ENCODE data around the gene MYO3B.

- no peak for TF ChIP-seq POLR2A (IDR thresholded peaks at IDR 0.05; ENCODE audit: low read length)
- TF ChIP-seq GATA1 (IDR thresholded peaks at IDR 0.05; ENCODE audit: low read depth, low read length), result no peak
Observed at GRCh38 chr2:170394641-170395387, 216.9 kb downstream of the MYO3B start.
